ENCODE data around the gene MATCAP1. TPM values are rescaled to one million over a fixed set of nuclear protein-coding genes. Genes with fewer than 3 reads are reported as not detected.

MATCAP1 gene
- total and polyA plus RNA-seq, 10 of the 15 experiments (the other 5 are each of a cell fraction or from before 2014, with no cell fraction given) = 2.8 to 25.8 (median 8.6) TPM

- TF ChIP-seq NKRF (conservative IDR thresholded peaks at IDR 0.05) (peak; percentile 95), SIX5 (IDR thresholded peaks at IDR 0.05; ENCODE audit: low read depth, low read length, severe bottlenecking) (peak; percentile 96), STAT3 (IDR thresholded peaks at IDR 0.05; ENCODE audit: low read depth, low read length) (no peak), GATAD2B (conservative IDR thresholded peaks at IDR 0.05; ENCODE audit: low read depth) (peak; percentile 66; the same call in 1 of the 2 replicates), PBX3 (IDR thresholded peaks at IDR 0.05; ENCODE audit: insufficient replicate concordance, low read depth, low read length) (no peak), IKZF1 (conservative IDR thresholded peaks at IDR 0.05) (peak; percentile 99), SUZ12 (IDR thresholded peaks at IDR 0.05; ENCODE audit: unreplicated experiment) (no peak), ZZZ3 (IDR thresholded peaks at IDR 0.05; ENCODE audit: control insufficient read depth, insufficient read length, low read depth) (no peak), MAX (IDR thresholded peaks at IDR 0.05; ENCODE audit: low read depth, low read length) (peak; percentile 66), RBBP5 (conservative IDR thresholded peaks at IDR 0.05) (no peak), MLLT1 (IDR thresholded peaks at IDR 0.05) (peak; percentile 85), ATF3 (IDR thresholded peaks at IDR 0.05; ENCODE audit: borderline replicate concordance, extremely low read depth, low read depth, low read length) (peak; percentile 98), FOS (IDR thresholded peaks at IDR 0.05; ENCODE audit: borderline replicate concordance, extremely low read depth, insufficient read length) (no peak), CREB1 (IDR thresholded peaks at IDR 0.05; ENCODE audit: low read depth) (peak; percentile 100), BACH1 (IDR thresholded peaks at IDR 0.05; ENCODE audit: borderline replicate concordance) (0 out of 2 replicates have a peak, but pooled peaks have one; percentile 30), HDAC2 (IDR thresholded peaks at IDR 0.05) (peak; percentile 85; the same call in 1 of the 2 replicates), PRDM15 (CRISPR knock-in tag; IDR thresholded peaks at IDR 0.05) (no peak), GABPA (IDR thresholded peaks at IDR 0.05; ENCODE audit: low read depth) (peak; percentile 100), CEBPB (IDR thresholded peaks at IDR 0.05; ENCODE audit: borderline replicate concordance in 1 of 2, low read depth in 2 of 2, low read length in 2 of 2) (no peak), FOXK2 (IDR thresholded peaks at IDR 0.05) (peak; percentile 75), CBX5 (IDR thresholded peaks at IDR 0.05; ENCODE audit: low read depth) (no peak)
These were observed 43.2 kb upstream of the MATCAP1 start, which contains the start of gene TMEM208 (continued) for GRCh38 chr16:67226804-67227566.
